GM18520 (cell line): ENCODE results near the gene NDUFAF3.

ENCODE experiments used
- ATAC-seq: cut with Tn5 transposase; IDR thresholded peaks from one replicate; pipeline ENCODE4 v1.9.1; 2021; ENCODE audit not compliant: unreplicated experiment

NDUFAF3 gene

DNA sequence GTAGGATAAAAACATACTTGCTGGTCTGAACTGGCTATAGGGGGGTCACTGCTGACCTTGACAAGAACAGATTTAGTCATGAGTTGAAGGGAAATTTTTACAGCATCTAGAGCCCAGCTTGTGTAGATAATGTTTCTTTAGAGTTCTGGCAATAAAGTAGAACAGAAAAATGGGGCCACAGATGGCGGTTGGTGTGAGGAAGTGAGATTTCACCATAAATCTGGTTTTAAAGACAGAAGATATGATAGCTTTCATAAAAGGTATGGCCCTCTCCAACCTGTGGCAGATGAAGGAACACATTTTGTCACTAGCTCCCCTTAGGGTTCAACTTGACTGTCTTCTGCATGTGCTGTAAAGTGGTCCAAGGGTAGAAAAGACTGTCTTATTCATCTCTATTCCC lies 31.6 kb downstream of the NDUFAF3 start:
- ATAC-seq, result no peak

DNA sequence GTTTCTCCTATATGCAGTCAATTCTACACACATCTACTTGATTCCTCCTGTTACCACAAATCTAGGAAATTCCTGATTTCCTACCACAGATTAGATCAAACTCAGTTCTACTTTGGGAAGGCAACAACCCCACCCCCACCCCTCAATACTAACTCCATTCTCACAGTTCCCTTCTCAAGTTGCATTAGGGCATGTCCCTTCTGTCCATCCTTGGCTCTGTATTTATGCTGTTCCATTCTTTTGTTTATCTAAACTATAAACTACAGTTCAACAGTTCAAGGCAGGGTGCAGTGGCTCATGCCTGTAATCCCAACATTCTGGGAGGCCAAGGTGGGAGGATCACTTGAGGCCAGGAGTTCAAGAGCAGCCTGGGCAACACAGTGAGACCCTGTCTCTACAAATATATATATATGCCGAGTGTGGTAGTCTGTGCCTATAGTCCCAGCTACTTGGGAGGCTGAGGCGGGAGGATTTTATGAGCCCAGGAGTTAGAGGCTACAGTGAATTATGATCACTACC lies 32.5 kb downstream of the NDUFAF3 start:
- no peak for ATAC-seq

DNA sequence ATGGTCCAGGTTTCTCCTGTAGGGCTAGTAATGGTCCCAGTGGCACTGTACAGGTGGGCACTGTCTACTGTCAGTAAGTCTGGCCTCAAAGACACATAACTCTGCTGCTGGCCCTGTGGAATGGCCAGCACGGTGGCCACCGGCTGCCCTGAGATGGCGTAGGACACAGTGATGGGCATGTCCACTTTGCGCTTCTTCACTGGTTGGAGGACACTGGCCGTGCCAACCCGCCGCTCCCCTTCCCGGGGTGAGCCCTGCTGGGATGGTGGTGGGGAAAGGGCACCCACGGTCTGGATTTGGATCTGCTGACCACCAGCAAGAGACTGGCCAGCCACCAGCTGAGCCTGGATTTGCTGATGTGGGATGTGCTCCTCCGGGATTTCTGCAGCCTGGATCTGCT lies 35.3 kb downstream of the NDUFAF3 start:
- no peak for ATAC-seq

DNA sequence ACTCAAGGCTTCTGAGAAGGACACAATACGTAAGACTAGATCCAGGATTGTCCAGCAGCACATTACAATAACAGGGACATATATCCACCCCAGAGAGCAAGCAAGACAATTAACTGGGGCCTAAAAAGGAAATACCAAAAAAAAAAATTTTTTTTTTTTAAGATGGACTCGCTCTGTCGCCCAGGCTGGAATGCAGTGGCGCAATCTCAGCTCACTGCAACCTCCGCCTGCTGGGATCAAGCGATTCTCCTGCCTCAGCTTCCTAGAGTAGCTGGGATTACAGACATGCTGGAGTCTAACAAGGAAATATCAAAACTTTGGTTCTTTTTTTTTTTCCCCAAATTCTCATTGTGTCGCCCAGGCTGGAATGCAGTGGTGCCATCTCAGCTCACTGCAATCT lies 36.1 kb downstream of the NDUFAF3 start:
- no peak for ATAC-seq
